Measurements from ENCODE around the gene SORT1. TPM values are rescaled to one million over a fixed set of nuclear protein-coding genes. Genes with fewer than 3 reads are reported as not detected.

The SORT1 gene
- total RNA-seq, 6 experiments from 2014 or later, result 3.2 to 30.3 (median 13.7) TPM

DNA sequence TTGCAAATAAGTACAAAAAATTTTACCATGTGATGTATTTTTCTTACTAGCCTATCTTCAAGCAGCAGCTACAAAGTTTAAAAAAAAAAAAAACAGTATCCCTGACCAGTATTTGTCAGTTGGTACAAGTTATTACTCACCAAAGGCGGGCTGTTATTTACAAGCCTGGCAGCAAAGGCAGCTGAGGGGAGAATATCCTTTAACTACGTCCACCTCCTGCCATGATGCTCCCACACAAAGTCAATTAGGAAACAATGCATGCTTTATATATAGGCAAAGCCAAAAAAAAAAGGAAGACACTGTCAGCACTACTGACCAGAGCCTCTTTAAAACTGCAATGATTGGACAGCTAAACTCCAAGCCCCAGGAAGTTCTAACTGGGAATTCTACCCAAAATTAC, 14.8 kb upstream of the SORT1 start:
- H3K4me3 ChIP-seq, result no peak overlapping the region
- H3K27me3 ChIP-seq, result no peaks in the 10 kb centered on the region
- WGBS (ENCODE audit: insufficient coverage, low coverage, low lambda C conversion rate, missing lambda C conversion rate), result 84% methylated on average over 2 of the region's 2 CpGs
- H3K4me1 ChIP-seq, result no peaks in the 10 kb centered on the region
- no peak for ATAC-seq
- no peak overlapping the region for H3K27ac ChIP-seq
- DNase-seq, result no peak
- intact Hi-C loops (cut with DNase I), result no loop called here
- no peaks in the 10 kb centered on the region for H3K9me3 ChIP-seq
- peaks cover 11 to 89% (median 52%) of the 10 kb centered on the region in 4 donors for H3K36me3 ChIP-seq
- TF ChIP-seq POLR2A (IDR thresholded peaks at IDR 0.05) (no peak), CTCF (IDR thresholded peaks at IDR 0.05) (no peak)

- Histone ChIP-seq H3K27ac (no peak overlapping the region), H3K4me3 (no peak overlapping the region), H3K27me3 (no peaks in the 10 kb centered on the region), H3K9me3 (no peaks in the 10 kb centered on the region), H3K36me3 (peaks cover 8 to 84% (median 28%) of the 10 kb centered on the region in 4 donors), H3K4me1 (no peaks in the 10 kb centered on the region)
- intact Hi-C loops (cut with DNase I), result loop anchor here in 1 of 2 donors (5.0 kb wide), 1 partner anchor 143 kb away; no protein-coding TSS in a partner anchor
- WGBS (ENCODE audit: insufficient coverage, low coverage, low lambda C conversion rate, missing lambda C conversion rate), result 64% methylated on average over 4 of the region's 4 CpGs
- no peak for TF ChIP-seq POLR2A (IDR thresholded peaks at IDR 0.05)
- no peak for TF ChIP-seq CTCF (IDR thresholded peaks at IDR 0.05)
- DNase-seq (no peak), ATAC-seq (peak in 1 of 4 donors; percentile 17)
Observed at GRCh38 chr1:109404838-109405237, 7.1 kb upstream of the SORT1 start.

DNA sequence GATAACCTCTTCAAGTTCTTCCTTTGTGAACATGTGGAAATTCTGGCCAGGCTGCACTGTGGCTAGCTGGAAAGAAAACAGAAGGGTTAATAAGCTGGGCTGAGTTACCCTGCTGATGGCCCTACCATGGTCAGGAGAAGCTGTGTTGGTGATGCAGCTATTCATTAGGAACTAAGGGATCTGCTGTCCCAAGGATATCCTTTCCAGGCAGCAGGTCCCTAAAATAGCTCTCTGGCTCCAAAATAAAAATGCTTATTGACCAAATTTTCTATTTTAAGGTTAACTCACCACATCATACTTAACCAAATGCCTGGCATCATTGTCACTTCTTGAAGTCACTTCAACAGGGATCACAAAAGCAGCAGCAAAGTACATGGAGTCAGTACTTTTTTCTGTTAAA, 4.3 kb upstream of the SORT1 start:
- Histone ChIP-seq H3K27me3 (no peaks in the 10 kb centered on the region), H3K4me3 (no peak overlapping the region), H3K36me3 (peaks cover 0 to 56% (median 12%) of the 10 kb centered on the region in 4 donors), H3K27ac (no peak overlapping the region), H3K9me3 (no peaks in the 10 kb centered on the region), H3K4me1 (peaks cover 0 to 6% (median 2%) of the 10 kb centered on the region in 4 donors)
- DNase-seq (no peak), ATAC-seq (no peak)
- intact Hi-C loops (cut with DNase I), result loop anchor here in 1 of 2 donors (5.0 kb wide), 1 partner anchor 140 kb away; no protein-coding TSS in a partner anchor
- TF ChIP-seq CTCF (IDR thresholded peaks at IDR 0.05) (no peak), POLR2A (IDR thresholded peaks at IDR 0.05) (no peak)

GRCh38 chr1:109400035-109400655, 2.4 kb upstream of the SORT1 start:
- Histone ChIP-seq H3K4me3 (no peak overlapping the region), H3K4me1 (peaks cover 0 to 22% (median 2%) of the 10 kb centered on the region in 4 donors), H3K36me3 (peaks cover 0 to 38% (median 11%) of the 10 kb centered on the region in 4 donors), H3K9me3 (no peaks in the 10 kb centered on the region), H3K27me3 (no peaks in the 10 kb centered on the region), H3K27ac (no peak overlapping the region)
- ATAC-seq (no peak), DNase-seq (no peak)
- TF ChIP-seq POLR2A (IDR thresholded peaks at IDR 0.05) (no peak), CTCF (IDR thresholded peaks at IDR 0.05) (no peak)
- 89% methylated on average over 3 of the region's 3 CpGs for whole genome bisulfite sequencing (ENCODE audit: insufficient coverage, low coverage, low lambda C conversion rate, missing lambda C conversion rate)
- intact Hi-C loops (cut with DNase I), result loop anchor here in 1 of 2 donors (5.0 kb wide), 1 partner anchor 138 kb away; no protein-coding TSS in a partner anchor
